Measurements from ENCODE around the gene EIF2B2.
A peak's percentile ranks its signal among the peaks of the same experiment; 100 is the strongest.

The EIF2B2 gene

DNA sequence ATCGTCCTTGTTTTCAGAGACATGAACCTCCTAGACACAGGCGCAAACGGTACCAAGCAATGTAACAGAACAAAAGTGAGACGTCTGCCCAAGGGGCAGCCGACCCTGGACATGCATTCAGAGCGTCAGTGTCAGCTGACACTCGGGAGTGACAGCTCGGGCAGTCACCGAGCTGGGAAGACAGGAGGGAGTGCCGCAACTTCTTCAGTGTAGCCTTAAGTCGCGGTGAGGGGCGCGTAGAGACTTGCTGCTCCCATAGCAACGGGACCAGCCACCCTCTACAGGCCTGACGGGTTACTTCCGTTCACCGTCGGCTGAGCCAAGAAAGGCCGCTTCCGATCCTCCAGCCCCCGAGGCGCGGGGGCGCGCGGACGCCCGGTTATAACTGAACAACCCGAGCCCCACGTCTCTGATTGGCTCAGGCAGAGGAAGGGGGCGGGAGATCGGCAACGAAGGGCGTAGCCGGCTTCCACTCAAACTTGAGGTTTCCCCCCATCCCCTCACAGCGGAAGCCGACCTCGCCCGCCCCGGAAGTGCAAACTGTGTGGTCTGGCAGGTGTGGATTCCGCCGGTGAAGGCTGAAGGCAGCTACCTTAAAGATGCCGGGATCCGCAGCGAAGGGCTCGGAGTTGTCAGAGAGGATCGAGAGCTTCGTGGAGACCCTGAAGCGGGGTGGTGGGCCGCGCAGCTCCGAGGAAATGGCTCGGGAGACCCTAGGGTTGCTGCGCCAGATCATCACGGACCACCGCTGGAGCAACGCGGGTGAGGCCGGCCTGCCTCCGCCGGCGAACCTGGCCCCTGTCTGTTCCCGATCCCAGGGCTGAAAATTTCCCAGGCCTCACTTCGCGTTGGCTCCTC is at the start of gene EIF2B2:
TSS of gene EIF2B2 (plus strand) at position 530 of the 858 bp plus-strand sequence. CDS start at position 600, 70 bp downstream.
- peak; percentile 99 for DNase-seq

DNA sequence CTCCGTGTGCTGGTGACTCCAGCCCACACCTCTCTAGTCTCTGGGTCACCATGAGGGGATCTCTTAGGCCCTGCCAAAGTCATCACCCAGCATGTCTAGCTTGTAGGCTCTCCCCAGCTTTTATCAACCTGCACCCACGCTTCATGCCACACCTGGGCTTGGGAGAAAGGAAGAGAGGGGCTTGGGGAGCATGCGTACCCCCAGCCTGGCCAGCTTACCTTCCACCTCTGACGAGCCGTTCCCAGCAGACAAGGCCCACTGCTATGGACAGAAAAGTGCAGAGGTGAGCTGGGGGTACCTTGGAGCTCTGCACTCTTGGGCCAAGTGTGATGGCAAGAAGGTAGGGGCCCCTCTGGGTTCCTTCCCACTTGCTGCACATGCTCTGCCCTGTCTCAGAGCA is 49.0 kb upstream of the EIF2B2 start:
- DNase-seq: no peak

DNA sequence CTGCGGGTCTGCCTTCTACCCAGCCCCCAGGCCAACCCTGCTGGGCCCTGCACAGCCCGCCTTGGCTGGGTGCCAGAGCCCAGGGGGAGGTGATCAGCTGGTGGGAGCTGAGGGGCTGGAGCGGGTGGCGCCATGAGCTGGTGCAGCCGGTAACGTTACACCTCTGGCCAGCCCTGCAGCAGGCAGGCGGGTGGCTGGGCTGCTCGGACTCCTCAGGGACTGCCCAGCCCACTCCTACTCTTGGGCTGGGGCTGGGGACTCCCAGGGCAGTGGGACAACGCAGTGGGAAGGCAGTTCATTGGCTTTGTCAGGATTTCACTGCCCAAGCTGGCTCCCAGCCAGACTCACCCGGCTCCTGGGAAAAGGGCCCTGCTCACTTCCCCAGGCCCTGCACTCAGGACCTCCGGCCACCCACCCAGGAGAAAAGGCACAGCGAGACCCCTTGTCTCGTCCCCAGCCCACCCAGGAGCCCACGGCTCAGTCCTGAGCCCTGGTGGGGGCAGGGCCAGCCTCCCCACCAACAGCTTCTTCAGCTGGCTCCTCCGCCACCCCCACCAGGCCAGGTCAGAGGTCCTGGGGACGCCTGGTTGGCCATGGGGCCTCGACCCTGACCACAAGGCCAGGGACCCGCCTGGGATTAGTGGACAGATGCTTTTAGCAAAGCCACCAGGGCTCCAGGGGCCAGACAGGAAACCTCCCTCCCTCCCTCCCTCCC is 48.3 kb upstream of the EIF2B2 start:
- peak; percentile 69 for DNase-seq

DNA sequence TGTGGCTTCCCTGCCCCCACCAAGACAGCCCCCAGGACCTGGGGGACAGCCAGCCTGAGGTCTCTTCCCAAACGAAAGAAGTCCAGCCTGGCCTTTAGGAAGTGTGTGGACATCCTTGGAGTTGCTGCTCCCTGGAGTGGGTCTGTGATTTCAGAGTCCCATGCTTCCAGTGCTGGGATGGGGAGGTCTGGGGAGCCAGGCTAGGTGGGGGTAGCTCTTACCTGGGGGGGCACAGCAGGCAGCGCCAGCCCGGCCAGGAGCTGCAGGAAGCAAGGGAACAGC is 47.8 kb upstream of the EIF2B2 start:
- DNase-seq: no peak

DNA sequence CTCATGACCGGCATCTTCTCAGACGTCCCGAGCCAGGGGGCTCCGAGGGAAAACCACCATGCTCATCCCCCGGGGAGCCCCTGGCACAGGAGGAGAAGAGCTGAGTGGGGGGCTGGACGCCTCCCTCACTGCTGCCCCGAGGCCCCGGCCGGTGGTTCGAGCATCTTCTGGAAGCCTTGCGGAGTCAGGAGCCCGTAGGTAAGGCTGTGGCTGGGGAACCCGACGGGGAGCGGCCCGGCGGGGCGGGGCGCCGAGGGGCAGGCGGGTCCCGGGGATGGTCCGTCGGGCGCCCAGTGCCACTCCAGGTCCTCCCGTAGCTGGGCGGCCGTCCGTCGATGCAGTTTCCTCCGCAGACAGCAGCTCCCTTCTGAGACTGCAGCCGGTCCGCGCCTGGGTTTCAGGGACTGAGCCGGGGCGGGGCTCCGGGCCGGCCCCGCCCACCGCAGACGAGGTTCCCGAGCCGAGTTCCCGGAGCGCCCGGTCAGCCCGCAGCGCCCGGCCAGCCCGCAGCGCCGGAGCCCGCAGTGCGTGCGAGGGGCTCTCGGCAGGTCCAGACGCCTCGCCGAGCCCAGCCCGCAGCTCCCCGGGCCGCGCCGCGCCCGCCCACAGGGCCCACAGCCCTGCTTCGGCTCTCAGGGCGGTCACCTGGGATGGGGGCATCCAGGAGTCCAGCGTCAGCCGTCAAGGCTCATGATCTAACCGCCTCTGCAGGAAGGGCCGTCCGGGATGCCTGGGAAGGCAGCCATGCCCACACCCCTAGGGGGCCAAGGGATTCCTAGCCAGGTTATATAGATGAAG is 47.3 kb upstream of the EIF2B2 start, which contains the start of gene PGF:
TSS of gene PGF (minus strand) at position 369 of the 798 bp plus-strand sequence. CDS start at position 14, 355 bp downstream.
- DNase-seq: peak; percentile 75

DNA sequence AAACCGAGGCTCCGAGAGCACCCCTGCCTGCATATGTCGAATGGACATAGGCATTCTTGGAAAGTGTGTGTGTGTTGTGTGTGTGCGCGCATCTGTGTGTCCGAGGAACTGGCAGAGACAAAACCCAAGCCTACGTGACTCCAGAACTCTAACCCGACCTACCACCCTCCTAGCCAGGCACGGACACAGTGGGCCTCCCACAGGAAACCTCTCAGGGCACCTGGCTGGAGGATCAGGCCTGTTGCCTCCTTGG is 46.8 kb upstream of the EIF2B2 start:
- DNase-seq: no peak

DNA sequence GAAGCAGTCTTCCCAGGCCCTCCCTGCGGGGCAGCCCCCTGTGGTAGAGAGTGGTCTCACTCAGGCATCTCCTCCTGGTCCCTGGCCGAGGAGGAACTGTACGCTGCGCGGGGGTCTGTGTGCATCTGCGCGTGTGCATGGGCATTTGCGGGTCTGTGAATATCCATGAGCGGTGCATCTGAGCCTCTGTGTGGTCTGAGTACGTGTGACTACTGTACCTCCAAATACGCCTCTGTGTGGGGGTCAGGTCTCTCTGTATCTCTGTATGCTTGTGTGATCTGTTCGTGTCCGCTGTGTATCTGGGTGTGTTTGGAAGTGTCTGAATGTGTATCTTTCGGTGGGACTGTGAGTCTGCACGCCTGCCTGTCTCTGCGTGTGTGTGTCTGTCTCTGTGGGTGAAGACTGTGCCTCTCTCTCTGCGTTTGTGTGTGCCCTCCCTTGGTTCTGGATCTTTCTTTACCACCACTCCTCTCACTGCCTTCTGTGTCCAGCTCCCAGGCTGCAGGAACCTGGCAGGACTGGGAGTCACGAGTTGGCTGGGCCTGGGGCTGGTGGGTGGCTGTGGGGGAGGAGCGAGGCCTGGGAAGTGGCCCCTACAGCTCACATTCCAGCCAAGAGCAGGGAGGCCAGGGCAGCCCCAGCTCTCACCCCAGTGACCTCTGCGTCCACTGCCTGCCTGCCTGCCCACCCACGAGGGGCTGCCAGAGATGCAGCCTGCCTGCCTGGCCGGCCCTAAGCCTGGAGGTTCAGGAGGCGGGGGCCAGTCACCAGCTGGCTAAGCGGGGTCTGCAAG is 46.2 kb upstream of the EIF2B2 start:
- DNase-seq: no peak

DNA sequence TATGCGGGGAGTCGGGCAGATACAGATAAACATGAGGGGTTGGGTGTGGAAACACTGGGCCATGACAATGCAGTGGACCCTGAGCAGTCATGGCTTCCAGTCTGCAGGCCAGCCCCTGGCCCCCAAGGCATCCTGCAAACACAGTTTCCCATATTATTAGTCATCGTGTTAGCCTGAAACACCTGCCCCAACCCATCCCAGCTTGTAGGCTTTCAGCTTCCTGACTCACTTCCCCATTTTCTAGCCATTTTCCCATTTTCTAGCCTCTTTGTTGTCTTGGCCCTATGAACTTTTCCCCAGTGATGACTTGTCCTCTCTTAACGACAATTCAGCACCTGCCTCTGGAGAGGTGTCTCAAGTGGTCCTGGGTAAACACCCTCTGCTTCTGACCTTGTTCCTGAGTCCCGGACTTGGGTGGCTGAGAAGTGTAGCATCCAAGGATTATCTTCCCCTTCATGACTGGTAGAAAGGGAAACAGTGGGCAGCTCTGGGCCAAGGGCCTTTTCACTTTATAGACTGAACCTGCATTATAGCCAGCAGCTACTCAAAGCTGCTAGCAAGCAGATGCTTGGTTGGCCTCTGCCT is 43.0 kb upstream of the EIF2B2 start:
- DNase-seq: no peak

DNA sequence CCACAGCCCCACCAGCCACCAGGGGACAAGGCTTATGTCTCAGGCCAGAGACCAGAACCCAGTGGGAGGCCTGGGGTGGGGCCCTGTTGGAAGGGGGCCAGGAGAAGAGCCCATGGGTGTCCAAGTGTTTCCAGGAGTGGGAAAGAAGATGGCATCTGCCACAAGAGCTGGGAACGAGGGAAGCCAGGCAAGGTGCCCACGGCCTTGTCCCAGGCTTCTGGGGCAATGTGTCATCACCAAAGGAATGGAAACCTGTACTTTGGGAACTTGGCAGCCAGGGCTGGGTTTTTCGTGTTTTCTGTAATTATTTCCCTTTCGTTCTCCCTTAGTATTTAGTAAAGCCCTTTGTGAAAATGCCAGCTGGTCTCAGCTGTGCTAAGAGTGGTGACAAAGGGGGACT is 42.0 kb upstream of the EIF2B2 start:
- no peak for DNase-seq

DNA sequence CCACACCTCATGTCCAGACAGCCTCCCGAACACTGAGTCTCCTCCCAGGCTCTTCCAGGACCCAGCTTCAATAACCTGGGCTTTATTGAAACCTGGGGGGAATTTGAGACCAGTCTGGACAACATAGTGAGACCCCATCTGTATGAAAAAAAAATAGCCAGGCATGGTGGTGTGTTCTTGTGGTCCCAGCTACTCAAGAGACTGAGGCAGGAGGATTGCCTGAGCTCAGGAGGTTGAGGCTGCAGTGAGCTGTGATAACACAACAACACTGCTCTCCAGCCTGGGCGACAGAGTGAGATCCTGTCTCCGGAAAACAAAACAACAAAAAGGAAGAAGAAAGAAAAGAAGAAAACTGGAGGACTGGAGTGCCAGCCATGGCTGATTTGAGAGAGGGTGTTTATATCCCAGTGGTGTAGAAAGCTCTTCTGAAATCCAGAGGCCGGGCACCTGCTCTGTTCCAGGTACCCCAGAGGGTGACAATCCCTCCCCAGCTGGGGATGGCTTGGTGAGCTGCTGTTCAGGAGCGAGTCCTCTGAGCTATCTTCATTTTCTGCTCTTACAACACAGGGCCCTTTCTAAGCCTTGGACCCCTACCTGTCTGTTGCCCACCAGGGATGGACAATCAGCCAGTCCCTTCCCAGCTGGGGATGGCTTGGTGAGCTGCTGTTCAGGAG is 41.3 kb upstream of the EIF2B2 start:
- no peak for DNase-seq

DNA sequence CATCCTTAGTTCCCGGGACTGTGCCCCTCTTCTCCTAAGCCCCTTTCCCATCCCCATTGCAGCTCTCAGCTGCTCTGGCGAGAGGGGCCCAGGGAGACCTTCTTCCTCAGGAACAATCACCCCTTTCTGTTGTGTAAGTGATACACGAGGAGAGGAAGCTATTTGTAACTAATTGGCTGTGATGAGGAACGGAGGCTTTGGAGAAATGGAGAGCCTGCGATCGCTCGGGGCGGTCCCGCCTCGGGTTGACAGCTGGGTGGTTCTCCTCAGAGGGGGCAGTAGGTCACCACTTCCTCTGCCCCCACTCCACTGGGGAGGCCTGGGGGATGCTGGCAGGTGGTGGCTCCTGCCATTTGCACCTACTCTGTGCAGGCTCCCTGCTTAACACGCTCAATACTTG is 40.7 kb upstream of the EIF2B2 start:
- DNase-seq: no peak

DNA sequence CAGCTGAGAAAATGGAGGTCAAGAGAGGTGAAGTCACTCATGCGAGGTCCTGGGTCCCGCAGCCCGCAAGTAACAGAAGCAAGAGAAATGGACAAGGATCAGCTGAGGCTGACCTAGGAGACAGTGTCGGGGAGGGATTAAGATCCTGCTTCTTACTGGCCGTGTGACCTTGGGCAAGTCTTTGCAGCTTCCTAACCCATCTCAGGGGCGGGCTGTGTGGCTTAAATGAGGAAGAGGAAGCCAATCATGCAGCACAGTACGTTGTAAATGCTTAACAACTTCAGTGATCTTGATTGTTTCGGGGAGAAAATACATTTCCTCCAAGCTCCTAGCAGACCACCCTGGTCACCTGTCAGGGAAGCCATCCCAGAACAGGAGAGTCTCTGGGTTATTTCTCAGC is 40.2 kb upstream of the EIF2B2 start:
- DNase-seq: no peak

DNA sequence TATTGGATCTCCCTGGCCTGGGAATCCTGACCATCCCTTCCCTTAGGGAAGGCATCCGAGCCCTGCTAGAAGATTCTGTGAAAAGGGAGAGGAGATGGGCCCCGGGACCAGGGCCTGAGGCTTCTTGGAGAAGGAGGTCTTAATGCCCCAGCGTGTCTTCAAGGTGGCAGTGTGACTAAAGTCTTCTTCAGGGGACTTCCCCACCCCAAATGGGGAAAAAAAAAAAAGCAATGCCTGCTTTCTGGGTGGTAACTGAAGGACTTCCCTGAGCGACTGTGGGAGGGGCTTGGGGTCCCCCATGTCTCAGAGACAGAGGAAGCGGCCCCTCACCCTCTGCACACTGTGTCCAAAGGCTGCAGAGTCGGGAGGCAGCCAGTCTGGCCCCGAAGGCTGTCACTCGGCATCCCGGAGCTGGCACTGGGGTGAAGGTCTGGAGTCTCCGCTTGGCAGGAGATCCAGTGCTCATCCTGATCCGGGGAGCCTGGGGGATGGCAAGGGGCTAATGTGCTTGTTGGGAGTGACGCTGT is 39.5 kb upstream of the EIF2B2 start:
- no peak for DNase-seq

DNA sequence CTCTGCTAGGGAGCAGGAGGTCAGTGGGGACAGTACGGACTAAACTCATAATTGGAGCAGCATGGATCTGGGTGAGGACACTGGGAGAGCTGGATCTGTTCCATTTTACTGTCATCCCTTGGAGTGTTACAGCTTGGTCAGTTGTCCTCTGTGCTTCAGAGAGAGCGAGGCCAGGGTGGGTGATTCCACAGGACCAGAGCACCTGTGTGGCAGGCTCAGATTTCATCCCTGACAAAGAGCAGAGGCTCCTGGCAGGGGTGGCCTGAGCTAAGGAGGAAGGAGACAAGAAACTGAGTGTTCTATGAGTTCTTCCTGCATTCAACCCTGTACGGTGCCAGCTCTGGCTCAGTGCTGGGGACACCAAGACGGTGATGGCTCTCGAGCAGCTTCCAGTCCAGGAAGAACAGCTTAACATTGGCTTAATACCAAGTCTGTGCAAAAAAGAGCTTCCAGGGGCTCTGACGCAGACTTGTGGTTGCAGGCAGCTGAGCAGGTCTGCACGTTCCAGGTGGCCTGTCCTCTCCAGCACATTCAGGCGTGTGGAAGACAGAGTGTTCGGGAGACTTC is 38.9 kb upstream of the EIF2B2 start:
- no peak for DNase-seq

DNA sequence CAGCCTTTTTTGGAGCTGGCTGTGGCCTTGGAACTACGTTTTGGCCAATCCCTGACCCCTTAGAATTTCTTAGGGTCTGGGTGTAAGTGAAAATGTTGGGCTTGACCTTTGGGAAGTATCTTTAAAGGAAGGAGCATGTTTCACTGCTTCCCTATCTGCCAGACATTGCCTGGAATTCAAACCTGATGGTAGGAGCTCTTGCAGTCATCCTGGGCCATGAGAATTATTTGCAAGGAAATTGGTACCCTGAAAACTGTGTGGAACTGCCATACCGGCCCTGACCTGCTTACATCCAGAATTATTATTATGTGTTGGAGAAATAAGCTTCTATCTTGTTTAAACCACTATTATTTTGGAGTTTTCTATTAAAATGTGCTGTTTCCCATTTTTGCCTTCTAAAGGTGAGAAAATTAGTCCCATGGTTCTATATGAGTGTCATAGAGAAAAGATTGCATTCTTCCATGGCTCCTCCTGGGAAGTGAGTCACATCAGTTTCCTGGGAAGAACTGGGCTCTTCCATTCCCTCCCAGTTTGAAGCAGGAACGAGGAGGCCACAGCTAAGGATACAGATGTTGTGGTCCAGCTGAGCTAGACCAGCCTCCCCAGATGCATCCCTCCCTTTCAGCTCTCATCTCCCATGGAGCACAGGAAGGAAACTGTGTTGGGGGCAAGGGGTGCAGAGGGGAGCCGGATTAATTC is 37.8 kb upstream of the EIF2B2 start:
- DNase-seq: no peak

DNA sequence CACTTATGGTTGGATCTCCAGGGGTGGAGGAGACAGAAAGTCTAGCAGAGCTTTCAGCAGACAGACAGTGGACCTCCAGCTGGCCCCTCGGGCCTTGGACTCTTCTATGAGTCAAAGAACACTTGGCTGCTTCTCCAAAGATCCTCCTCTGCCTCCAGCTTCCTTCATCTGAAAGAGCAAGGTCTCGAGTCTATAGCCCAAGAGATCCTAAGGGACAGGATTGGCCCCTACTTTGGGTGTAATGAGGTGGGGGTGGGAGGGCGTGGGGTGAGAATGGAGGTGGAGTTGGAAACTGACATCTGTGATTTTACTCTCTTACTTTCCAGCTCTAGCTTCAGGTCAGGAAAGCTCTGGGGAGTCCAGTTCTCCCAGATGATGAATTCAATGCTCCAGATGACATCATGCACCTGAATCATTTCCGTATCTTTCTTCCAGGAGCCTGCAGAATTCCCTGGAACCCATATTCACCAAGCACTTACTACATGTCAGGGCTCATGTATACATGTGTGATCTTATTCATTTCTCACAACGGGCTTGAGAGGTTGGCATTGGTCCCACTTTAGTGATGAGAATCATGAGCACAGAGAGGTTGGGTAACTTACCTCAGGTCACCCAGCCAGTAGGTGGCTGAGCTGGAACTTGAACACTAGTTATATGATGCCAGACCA is 37.1 kb upstream of the EIF2B2 start:
- DNase-seq: no peak

DNA sequence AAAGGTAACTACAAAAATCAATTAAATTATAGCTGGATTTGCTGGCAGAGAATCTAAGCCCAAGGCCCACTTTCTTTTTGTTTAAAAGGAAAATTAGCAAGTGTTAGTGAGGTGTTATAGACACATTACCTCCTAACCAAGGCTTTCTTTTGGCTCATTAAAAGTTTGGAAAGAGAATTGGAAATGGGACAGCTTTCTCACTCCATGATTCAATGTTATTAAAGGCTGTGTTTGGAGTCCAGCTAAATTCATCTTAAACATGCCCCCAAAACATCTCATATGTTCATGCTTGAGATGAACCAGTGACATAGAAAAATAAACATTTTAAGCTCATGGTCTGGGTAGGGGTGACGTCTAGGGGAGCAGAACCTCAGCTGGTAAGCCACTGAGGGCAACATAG is 33.9 kb upstream of the EIF2B2 start:
- no peak for DNase-seq

DNA sequence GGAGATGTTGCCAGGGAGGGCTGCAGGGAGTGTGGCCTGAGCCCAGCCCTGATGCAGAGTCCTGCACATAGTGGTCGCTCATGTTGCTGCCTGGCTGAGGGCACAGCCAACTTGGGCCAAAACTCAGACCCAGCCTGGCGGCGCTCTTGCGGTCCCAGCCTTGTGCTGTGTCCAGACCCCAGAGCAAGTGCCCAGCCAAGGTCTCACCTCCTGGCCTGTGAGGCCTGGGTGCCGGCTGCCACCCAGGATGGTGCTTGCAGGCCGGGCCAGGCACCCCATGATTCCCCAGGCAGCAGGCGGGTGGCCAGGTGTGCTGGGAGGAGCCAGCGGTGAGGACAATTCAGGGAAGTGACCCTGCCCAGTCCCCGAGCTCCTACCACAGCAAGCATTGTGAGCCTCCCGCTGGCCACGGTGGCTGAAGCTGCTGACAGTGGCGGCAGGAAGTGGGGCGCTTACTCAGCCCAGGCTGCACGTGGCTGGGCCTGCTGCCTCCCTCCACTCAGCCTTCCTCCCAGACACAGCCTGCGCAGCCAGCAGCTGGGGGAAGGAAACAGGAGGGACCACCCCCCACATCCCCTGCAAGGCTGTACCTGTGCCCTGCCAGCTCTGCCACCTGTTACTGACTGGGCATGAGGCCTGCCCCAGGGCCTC is 29.6 kb upstream of the EIF2B2 start:
- DNase-seq: peak; percentile 74

DNA sequence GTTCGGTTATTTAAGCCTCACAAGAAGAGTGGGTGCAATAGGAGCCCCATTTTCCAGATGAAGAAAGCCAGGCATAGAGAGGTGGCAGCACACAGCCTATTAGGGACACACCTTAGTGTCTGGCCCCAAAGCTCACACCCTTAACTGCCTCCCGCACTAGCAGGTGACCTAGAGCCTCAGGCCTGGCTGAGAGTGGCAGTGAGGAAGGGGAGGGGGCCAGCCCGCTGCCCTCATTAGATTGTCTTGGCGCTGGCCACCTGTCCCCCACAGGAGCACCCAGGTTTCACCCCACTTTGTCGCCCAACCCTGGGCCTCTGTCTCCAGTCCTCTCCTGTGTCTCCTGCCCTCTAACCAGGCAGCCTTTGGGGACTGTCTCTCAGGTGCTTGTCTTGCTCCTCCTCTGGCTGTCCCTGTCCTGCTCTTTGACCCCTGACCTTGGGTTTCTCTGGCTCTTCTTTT is 28.8 kb upstream of the EIF2B2 start:
- no peak for DNase-seq

All from femur (tissue), 1 donor.